T-helper 2 cell treated with Interferon-gamma antibody and Interleukin-4, amounts not matched to agents 5 μg/mL and 100 μg/mL, for 36 hours (primary cell): Measurements from ENCODE around the gene MAX.

Source experiments
- DNase-seq: peaks from one replicate; pipeline ENCODE4 v3.0.0; 2021; ENCODE audit warnings: low spot score
- H3K27ac Mint-ChIP-seq: one replicate; pipeline ENCODE4 v1.8.0; 2021; ENCODE audit warnings: mild to moderate bottlenecking, mixed read lengths
- H3K27me3 Mint-ChIP-seq: one replicate; pipeline ENCODE4 v1.8.0; 2021; ENCODE audit warnings: low read depth, mixed read lengths
- H3K36me3 Mint-ChIP-seq: one replicate; pipeline ENCODE4 v1.8.0; 2021; ENCODE audit warnings: low read depth, mixed read lengths
- H3K4me1 Mint-ChIP-seq: one replicate; pipeline ENCODE4 v1.8.0; 2021; ENCODE audit warnings: low read depth, mixed read lengths
- H3K4me3 Mint-ChIP-seq: one replicate; pipeline ENCODE4 v1.8.0; 2022; ENCODE audit warnings: mild to moderate bottlenecking, moderate library complexity, mixed read lengths
- H3K9me3 Mint-ChIP-seq: one replicate; pipeline ENCODE4 v1.8.0; 2021; ENCODE audit warnings: mixed read lengths

MAX gene, protein sequence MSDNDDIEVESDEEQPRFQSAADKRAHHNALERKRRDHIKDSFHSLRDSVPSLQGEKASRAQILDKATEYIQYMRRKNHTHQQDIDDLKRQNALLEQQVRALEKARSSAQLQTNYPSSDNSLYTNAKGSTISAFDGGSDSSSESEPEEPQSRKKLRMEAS

DNA sequence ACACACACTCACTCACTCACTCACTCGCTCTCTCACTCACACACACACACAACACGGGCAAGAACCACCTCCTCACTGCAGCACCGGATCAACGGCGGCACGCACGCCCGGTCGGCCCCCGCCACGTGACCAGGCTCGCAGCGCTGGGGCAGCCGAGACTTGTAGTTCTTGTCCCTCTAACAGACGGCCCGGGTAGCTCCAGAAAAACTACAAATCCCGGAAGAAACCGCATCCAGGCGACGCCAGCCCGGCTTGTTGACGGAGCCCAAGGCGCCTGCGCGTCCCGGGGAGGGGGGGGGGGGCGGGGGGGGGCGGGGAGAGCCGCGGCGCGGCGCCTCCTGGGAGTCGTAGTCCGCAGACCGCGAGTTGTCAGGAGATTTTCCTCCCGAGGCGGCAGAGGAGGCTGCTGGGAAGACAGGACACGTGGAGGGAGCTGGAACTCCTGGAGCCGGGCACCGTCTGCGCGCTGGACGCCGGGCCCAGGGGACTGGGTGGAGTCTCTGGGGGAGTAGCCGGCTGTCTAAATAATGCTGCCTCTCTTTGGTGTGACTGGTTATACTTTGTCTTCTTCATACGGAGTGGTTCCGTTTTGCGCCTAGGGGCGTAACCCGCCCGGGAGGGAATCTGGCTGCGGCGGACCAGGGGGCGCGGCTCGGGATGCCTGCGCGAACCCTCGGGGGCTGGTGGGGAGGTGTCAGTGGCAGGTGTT, at the start of gene MAX:
TSS of gene MAX (minus strand) at position 77 of the 709 bp plus-strand sequence. CDS start 178 bp downstream, outside the sequence.
- peaks cover 7% of the 10 kb centered on the region for H3K27me3 Mint-ChIP-seq
- peaks cover 29% of the 10 kb centered on the region for H3K36me3 Mint-ChIP-seq
- H3K27ac Mint-ChIP-seq, result peak within 1 kb of the TSS; percentile 97
- peak; percentile 99 for DNase-seq
- peaks cover 31% of the 10 kb centered on the region for H3K4me1 Mint-ChIP-seq
- peak within 1 kb of the TSS; percentile 96 for H3K4me3 Mint-ChIP-seq
- no peaks in the 10 kb centered on the region for H3K9me3 Mint-ChIP-seq

DNA sequence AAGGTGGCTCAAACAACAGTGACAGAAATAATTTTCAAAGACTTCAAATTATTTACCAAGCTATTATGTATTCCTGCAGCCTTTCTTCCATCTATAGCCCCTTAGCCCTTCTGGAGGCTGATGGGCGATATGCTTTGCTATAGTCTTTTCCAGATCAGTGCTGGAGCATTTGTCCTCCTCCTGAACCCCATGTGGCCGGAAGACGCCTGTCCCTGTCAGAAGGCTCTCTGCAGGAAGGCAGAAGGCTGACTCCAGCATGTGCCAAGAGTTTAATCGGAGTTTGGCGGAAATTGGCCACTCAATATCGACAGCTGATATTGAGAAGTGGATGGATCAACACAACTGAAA, 49.3 kb upstream of the MAX start:
- peaks cover 18% of the 10 kb centered on the region for H3K27me3 Mint-ChIP-seq
- H3K4me3 Mint-ChIP-seq, result no peak overlapping the region
- H3K4me1 Mint-ChIP-seq, result no peaks in the 10 kb centered on the region
- no peaks in the 10 kb centered on the region for H3K36me3 Mint-ChIP-seq
- no peak for DNase-seq
- no peak overlapping the region for H3K27ac Mint-ChIP-seq
- no peaks in the 10 kb centered on the region for H3K9me3 Mint-ChIP-seq

DNA sequence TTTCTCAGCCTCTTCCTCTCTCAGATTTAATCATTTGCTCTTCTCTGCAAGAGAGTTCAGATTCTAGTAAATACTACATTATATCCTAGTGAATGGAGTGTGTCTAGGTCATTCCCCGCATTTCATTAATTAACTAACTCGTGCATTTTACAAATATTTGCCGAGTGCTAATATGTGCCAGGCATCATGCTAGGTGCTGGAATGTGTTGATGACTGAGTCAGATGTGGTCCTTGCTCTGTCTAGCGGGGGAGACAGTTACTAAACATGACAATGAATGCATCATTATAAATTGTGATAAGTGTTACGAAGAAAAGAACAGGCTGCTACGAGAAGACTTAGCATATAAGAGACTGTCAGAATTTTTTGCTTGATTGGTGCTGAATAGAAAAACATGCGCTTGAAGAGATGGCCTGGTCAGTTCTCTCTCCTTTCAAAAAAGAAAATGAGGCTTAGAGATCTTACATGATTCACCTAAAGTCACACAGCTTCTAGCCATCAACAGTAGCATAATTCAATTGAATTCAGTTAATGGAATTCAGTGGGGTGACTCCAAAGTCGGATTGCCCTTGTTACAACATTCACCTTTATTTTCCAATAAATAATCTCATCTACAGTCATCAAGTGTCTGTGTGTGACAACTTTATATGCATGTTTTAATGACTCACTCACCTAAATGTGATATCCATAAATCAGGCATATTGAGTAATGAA, 48.7 kb upstream of the MAX start:
- H3K4me1 Mint-ChIP-seq, result no peaks in the 10 kb centered on the region
- H3K9me3 Mint-ChIP-seq, result no peaks in the 10 kb centered on the region
- H3K36me3 Mint-ChIP-seq, result no peaks in the 10 kb centered on the region
- H3K27me3 Mint-ChIP-seq, result peaks cover 22% of the 10 kb centered on the region
- DNase-seq, result no peak
- no peak overlapping the region for H3K4me3 Mint-ChIP-seq
- no peak overlapping the region for H3K27ac Mint-ChIP-seq

DNA sequence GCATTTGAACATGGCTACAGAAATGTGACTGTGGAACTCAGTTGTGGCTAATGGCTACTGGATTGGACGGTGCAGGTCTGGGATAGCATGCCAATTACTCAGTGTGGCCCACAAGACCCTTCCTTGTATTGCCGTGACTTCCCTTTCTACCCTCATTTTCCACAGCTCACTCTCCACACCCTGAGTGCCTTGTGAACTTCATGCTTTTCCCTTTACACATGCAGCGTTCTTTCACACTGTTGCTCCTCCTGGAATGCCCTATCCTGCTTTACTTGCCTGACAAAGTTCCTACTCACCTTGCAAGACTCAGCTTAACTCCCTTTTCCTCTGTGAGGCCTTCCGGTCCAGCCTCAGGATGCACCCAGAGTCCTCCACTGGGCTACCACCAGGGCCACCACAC, 46.8 kb upstream of the MAX start:
- Mint-ChIP-seq H3K4me3 (no peak overlapping the region), H3K27me3 (peaks cover 26% of the 10 kb centered on the region), H3K36me3 (no peaks in the 10 kb centered on the region), H3K27ac (no peak overlapping the region), H3K9me3 (no peaks in the 10 kb centered on the region), H3K4me1 (no peaks in the 10 kb centered on the region)
- DNase-seq, result no peak

DNA sequence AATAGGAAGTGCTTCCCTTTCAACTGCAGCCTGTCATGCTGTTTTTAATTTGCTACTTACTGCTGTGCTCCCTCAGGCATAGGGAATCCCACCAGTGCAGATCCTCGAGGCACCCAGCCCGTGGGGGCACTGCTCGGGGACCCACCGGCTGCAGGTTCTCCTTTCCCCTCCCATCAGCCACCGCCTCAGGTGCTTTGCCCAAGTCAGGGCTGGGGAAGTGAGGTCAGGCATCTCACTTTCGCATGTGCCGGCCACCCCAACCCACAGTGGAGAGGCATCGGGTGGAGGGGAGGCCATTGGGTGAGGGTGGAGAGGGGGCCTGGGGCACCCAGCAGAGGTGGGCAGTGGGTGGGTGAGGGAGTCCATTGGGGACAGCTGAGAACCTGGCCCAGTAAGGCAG, 41.9 kb upstream of the MAX start:
- no peaks in the 10 kb centered on the region for H3K4me1 Mint-ChIP-seq
- H3K9me3 Mint-ChIP-seq, result no peaks in the 10 kb centered on the region
- H3K4me3 Mint-ChIP-seq, result no peak overlapping the region
- H3K27me3 Mint-ChIP-seq, result peaks cover 30% of the 10 kb centered on the region
- no peak overlapping the region for H3K27ac Mint-ChIP-seq
- H3K36me3 Mint-ChIP-seq, result no peaks in the 10 kb centered on the region
- DNase-seq, result no peak

DNA sequence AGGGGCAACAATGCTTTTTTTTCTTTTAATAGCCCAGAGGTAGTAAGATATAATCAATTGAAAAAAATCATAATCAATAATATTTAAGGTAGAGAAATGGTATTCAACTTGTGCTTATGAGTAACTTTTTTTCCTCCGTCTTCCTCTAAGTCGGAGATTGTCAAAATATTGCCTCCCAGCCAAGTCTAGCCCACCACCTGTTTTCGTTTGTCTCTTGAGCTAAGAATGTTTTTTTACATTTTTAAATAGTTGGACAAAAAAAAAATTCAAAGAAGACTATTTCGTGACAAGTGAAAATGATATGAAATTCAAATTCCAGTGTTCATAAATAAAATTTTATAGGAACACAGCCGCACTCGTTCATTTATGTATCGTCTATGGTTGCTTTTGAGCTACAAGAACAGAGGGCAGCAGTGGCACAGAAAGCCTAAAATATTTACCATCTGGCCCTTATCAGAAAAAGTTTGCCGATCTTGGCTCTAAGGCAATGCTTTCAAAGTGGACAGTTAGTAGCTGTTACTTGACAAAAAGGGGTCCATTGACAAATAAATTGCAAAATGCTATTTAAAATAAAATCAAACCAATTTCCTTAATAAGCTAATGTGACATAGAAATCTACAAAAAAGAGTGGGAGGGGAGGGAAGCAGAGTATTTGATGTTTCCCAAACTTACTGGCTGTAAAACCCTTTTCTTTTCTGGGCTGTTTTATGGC, 40.8 kb upstream of the MAX start:
- Mint-ChIP-seq H3K4me3 (no peak overlapping the region), H3K4me1 (no peaks in the 10 kb centered on the region), H3K27me3 (peaks cover 26% of the 10 kb centered on the region), H3K36me3 (no peaks in the 10 kb centered on the region), H3K27ac (no peak overlapping the region), H3K9me3 (no peaks in the 10 kb centered on the region)
- no peak for DNase-seq

DNA sequence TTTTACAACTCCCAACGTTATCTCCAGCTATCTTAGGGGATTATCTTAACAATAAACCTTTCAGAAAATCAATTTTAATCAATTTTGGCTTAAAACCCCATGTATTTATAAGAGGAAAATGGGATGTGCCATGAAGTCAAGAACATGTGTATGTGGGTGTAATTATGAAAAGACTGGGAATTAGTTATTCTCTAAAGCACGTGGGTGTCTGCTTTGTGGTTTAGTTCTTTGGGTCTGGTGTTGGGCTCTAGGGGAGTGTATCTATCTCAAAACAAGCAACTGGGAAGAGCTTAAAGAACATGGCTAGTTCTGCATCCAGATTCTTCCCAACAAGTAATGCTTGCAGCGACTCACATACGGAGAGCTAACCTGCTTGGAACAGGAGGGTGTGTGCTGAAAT, 40.1 kb upstream of the MAX start:
- no peaks in the 10 kb centered on the region for H3K36me3 Mint-ChIP-seq
- H3K4me1 Mint-ChIP-seq, result no peaks in the 10 kb centered on the region
- no peak for DNase-seq
- H3K27me3 Mint-ChIP-seq, result peaks cover 26% of the 10 kb centered on the region
- H3K27ac Mint-ChIP-seq, result no peak overlapping the region
- no peaks in the 10 kb centered on the region for H3K9me3 Mint-ChIP-seq
- H3K4me3 Mint-ChIP-seq, result no peak overlapping the region

DNA sequence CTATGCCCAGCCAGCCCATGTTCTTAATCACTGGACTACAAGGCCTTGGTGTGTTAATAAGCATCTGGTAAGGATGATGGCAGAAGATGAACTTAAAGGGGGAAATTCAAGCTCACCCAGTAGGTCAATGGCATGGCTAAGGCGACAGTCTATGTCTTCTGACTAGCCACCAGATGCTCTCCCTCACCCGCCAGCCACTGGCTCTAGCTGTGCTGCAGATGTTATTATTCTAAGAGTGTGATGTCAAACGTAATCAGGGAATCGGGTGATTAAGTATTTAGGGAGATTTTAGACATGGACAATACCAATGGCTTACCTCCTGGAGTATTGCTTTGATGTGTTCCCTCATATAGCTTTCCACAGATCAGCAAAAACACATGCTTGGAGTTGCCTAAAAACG, 39.2 kb upstream of the MAX start:
- H3K9me3 Mint-ChIP-seq, result no peaks in the 10 kb centered on the region
- no peak overlapping the region for H3K4me3 Mint-ChIP-seq
- H3K27ac Mint-ChIP-seq, result no peak overlapping the region
- DNase-seq, result no peak
- H3K36me3 Mint-ChIP-seq, result no peaks in the 10 kb centered on the region
- peaks cover 23% of the 10 kb centered on the region for H3K27me3 Mint-ChIP-seq
- H3K4me1 Mint-ChIP-seq, result no peaks in the 10 kb centered on the region

DNA sequence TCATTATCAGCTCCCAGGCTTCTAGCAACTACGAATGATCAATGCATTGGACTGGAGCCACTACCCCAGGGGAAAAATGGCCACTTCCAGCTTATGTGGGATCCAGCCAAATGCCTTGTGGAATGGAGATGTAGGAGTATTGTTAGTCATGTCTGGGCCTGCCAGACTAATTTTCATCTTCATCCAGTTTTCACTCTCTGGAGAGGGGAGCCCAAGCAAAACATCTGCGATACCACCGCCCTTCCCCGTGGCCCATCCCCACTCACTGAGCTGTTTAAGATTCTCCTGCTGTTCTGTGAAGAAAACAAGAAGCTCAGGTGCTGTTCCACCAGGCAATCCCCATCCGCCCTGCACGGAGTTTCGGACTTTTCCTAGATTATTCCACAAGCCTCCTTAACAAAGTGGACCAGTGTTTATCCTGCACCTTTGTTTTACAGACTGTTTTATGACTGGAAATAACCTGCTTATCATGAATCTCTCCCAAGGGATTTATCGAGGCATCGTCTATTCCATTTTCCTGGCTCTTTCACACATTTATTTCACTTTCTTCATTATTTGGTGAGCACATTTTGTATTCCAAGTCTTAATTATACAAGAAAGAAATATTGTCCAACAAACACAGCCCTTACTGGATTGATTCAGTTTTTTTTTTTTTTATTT, 35.5 kb upstream of the MAX start:
- H3K36me3 Mint-ChIP-seq, result no peaks in the 10 kb centered on the region
- H3K9me3 Mint-ChIP-seq, result no peaks in the 10 kb centered on the region
- H3K4me3 Mint-ChIP-seq, result no peak overlapping the region
- DNase-seq, result no peak
- H3K27me3 Mint-ChIP-seq, result peaks cover 10% of the 10 kb centered on the region
- no peak overlapping the region for H3K27ac Mint-ChIP-seq
- H3K4me1 Mint-ChIP-seq, result peaks cover 3% of the 10 kb centered on the region

DNA sequence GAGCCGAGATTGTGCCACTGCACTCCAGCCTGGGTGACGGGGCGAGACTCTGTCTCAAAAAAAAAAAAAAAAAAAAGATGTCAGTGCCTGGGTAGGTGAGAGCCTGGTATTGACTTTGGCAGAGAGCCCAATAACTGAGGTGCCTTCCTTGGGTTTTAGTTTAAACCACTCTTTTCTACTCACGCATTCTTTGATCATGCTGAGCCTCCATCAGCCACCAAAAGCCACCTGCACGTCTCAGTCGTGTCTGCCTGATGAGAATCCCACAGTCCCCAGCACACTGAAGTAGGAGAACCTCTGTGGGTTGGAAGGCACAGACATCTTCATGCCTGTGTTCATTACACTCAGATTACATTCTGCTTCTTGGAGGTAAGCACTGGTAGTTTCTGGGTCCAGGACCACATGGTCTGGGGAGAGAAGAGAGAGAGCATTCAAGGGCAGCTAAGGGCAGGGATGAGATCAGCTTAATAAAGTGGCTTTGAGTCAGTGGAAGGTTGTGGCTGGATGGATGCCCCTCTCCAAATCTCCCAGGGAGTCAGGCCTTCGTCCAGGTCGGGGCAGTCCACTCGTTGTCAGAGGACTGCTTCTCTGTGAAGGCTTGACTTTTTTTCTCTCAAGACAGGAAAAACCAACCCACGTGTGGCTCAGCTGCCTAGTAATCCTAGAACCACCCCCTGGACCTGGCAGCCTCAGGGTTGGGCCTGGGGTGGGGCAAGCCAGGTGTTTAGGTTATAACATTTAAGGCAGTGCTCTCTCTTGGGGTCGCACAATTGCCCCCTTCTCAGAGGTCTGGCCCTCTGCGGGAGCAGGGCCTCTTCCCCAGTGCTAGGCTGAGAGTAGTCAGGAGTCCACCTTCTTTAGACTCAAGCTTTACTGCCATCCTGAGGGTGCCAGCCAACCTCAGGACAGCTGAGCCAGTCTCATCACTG, 32.6 kb upstream of the MAX start:
- DNase-seq, result no peak
- no peak overlapping the region for H3K4me3 Mint-ChIP-seq
- H3K9me3 Mint-ChIP-seq, result no peaks in the 10 kb centered on the region
- H3K36me3 Mint-ChIP-seq, result no peaks in the 10 kb centered on the region
- peaks cover 3% of the 10 kb centered on the region for H3K4me1 Mint-ChIP-seq
- peak overlapping the region; percentile 4 for H3K27ac Mint-ChIP-seq
- no peaks in the 10 kb centered on the region for H3K27me3 Mint-ChIP-seq

DNA sequence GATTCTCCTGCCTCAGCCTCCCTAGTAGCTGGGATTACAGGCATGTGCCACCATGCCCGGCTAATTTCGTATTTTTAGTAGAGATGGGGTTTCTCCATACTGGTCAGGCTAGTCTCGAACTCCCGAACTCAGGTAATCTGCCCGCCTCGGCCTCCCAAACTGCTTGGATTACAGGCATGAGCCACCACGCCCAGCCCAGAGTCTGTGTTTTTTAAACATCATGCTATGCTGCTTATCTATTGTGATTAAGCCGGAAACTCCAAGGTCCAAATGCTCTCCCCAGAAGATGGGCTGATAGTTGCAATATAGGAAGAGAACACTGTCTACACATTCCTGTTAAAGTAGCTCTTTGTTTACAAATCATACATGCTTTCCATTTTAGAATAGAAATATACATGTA, 30.5 kb upstream of the MAX start:
- H3K4me3 Mint-ChIP-seq, result no peak overlapping the region
- H3K4me1 Mint-ChIP-seq, result peaks cover 3% of the 10 kb centered on the region
- H3K36me3 Mint-ChIP-seq, result no peaks in the 10 kb centered on the region

DNA sequence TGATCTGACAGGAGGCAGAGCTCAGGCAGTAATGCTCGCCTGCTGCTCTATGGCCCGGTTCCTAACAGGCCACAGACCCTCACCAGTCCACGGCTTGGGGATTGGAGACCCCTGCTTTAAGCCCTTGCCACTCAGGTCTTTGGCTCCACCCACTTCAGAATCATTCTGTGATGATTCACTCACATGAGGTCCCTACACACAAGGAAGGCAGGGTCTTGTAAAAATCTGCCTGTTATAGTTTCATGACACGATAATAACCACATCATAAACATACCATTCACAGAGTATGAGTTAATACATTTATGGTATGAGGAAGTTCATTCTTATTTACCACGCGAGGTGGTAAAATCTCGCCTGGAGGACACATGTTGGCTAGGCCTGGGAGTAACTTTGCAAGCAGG, 29.0 kb upstream of the MAX start:
- H3K4me3 Mint-ChIP-seq, result no peak overlapping the region
- peaks cover 13% of the 10 kb centered on the region for H3K27me3 Mint-ChIP-seq
- H3K4me1 Mint-ChIP-seq, result peaks cover 3% of the 10 kb centered on the region
- H3K36me3 Mint-ChIP-seq, result no peaks in the 10 kb centered on the region
- no peak for DNase-seq
- H3K27ac Mint-ChIP-seq, result no peak overlapping the region
- no peaks in the 10 kb centered on the region for H3K9me3 Mint-ChIP-seq

More for the DNA sequence above, 30.5 kb upstream of the MAX start:
- H3K27ac Mint-ChIP-seq, result no peak overlapping the region
- no peak for DNase-seq
- no peaks in the 10 kb centered on the region for H3K9me3 Mint-ChIP-seq
- H3K27me3 Mint-ChIP-seq, result peaks cover 6% of the 10 kb centered on the region

DNA sequence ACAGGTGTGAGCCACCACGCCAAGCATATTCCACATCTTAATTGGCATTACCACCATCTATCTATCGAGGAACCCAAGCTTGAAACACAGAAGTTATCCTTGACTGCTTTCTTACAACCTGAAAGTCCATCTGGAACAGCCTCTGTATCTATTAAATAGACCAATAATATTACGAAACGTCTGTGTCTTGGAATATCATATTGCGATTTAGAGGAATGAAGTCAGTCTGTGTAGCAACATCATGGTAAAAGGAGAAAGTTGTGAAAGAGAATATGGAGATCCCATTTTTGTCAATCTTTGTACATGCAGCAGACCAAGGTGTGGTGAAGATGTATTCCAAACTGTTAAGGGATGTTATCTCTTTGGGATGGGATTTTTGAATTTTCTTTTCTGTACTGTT, 25.8 kb upstream of the MAX start:
- peaks cover 22% of the 10 kb centered on the region for H3K27me3 Mint-ChIP-seq
- H3K9me3 Mint-ChIP-seq, result no peaks in the 10 kb centered on the region
- DNase-seq, result no peak
- H3K4me1 Mint-ChIP-seq, result no peaks in the 10 kb centered on the region
- no peak overlapping the region for H3K4me3 Mint-ChIP-seq
- no peak overlapping the region for H3K27ac Mint-ChIP-seq
- no peaks in the 10 kb centered on the region for H3K36me3 Mint-ChIP-seq
